H1 (cell line): ENCODE measurements around the gene CLDN34. TPM values are rescaled to one million over a fixed set of nuclear protein-coding genes. Genes with fewer than 3 reads are reported as not detected.

Source experiments
- CTCF ChIA-PET: fragments of 300-600 bp; sonication (Branson Sonifier 250); formaldehyde crosslinking; loops from one replicate; lab custom pipeline; 2021; ENCODE audit not compliant: partially characterized antibody; lab: Charles Lee
- POLR2A ChIA-PET: fragments of 300-600 bp; sonication (Branson Sonifier 250); formaldehyde crosslinking; loops from one replicate; lab custom pipeline; 2021; ENCODE audit warnings: inconsistent platforms; ENCODE audit not compliant: partially characterized antibody; lab: Charles Lee
- DNase-seq, 2 experiments: peaks; one replicate each; pipeline versions ENCODE4 v3.0.0 to v3.0.0-alpha.2; 2010 to 2022; ENCODE audit warnings: low spot score in 2 of 2, low read depth in 1 of 2, mixed read lengths in 1 of 2
- FAIRE-seq: peaks from 2 replicates; lab custom pipeline; 2011; peaks lifted over from hg19 to GRCh38; lab: Jason Lieb, UNC
- H2AFZ ChIP-seq: 2 replicates; pipeline ENCODE4 v1.8.1; 2012; ENCODE audit warnings: low read length, inconsistent platforms
- H2AK5ac ChIP-seq: 2 replicates; pipeline ENCODE4 v1.6.1; 2013; ENCODE audit warnings: low read depth, low read length
- H2BK120ac ChIP-seq: replicated peaks from 2 replicates; pipeline ENCODE3; 2013; ENCODE audit warnings: low read depth, low read length, inconsistent platforms
- H2BK12ac ChIP-seq: 2 replicates; pipeline ENCODE4 v1.6.1; 2013; ENCODE audit warnings: low read depth, low read length
- H2BK15ac ChIP-seq: 2 replicates; pipeline ENCODE4 v1.6.1; 2013; ENCODE audit warnings: low read length
- H2BK20ac ChIP-seq: 2 replicates; pipeline ENCODE4 v1.6.1; 2013; ENCODE audit warnings: low read length
- H2BK5ac ChIP-seq: 2 replicates; pipeline ENCODE4 v1.6.1; 2013; ENCODE audit warnings: low read depth, low read length
- H3K14ac ChIP-seq: 2 replicates; pipeline ENCODE4 v1.6.1; 2013; ENCODE audit warnings: inconsistent platforms; ENCODE audit not compliant: insufficient read length
- H3K18ac ChIP-seq: 2 replicates; pipeline ENCODE4 v1.6.1; 2013; ENCODE audit warnings: low read length; ENCODE audit errors: extremely low read depth
- H3K23ac ChIP-seq: 2 replicates; pipeline ENCODE4 v1.6.1; 2013; ENCODE audit warnings: inconsistent platforms; ENCODE audit not compliant: insufficient read length
- H3K23me2 ChIP-seq: 2 replicates; pipeline ENCODE4 v1.6.1; 2013; ENCODE audit warnings: low read depth, low read length
- H3K27ac ChIP-seq: 2 replicates; pipeline ENCODE4 v1.6.1; 2011; ENCODE audit warnings: low read depth, low read length, inconsistent platforms
- H3K27me3 ChIP-seq, 4 experiments: replicated peaks in 1 of 4; 1 replicate in 1 of 4; 2 replicates in 3 of 4; pipeline versions ENCODE4 v1.6.1 to v1.8.1; 2011 to 2013; ENCODE audit warnings: low read length in 3 of 4, mild to moderate bottlenecking in 3 of 4, inconsistent platforms in 2 of 4, mixed read lengths in 2 of 4, moderate library complexity in 1 of 4; ENCODE audit not compliant: control insufficient read depth in 3 of 4, insufficient read depth in 3 of 4; ENCODE audit errors: extremely low read depth in 1 of 4
- H3K36me3 ChIP-seq, 4 experiments: 2 replicates each; pipeline versions ENCODE4 v1.6.1 to v1.8.1; 2011 to 2013; ENCODE audit warnings: mild to moderate bottlenecking in 4 of 4, low read length in 3 of 4, moderate library complexity in 2 of 4, control low read depth in 1 of 4, inconsistent platforms in 1 of 4; ENCODE audit not compliant: insufficient read depth in 4 of 4, control insufficient read depth in 2 of 4
- H3K4ac ChIP-seq: replicated peaks from 2 replicates; pipeline ENCODE3; 2013; ENCODE audit warnings: low read length, low read depth, mixed read lengths, inconsistent platforms; ENCODE audit not compliant: insufficient read length
- H3K4me1 ChIP-seq, 4 experiments: replicated peaks in 1 of 4; 1 replicate in 1 of 4; 2 replicates in 3 of 4; pipeline versions ENCODE4 v1.6.1 to v1.8.1; 2011 to 2013; ENCODE audit warnings: low read length in 3 of 4, inconsistent platforms in 2 of 4, mixed read lengths in 1 of 4; ENCODE audit not compliant: insufficient read depth in 4 of 4, control insufficient read depth in 3 of 4
- H3K4me2 ChIP-seq, 2 experiments: 2 replicates each; pipeline versions ENCODE4 v1.6.1 to v1.8.1; 2011 to 2013; ENCODE audit warnings: low read depth in 2 of 2, low read length in 2 of 2, control low read depth in 1 of 2, inconsistent platforms in 1 of 2, mild to moderate bottlenecking in 1 of 2; ENCODE audit not compliant: insufficient read depth in 1 of 2
- H3K4me3 ChIP-seq, 4 experiments: fragments of 200-600, 300-600 bp in 1 of 4; sonication (generic), shearing (Covaris generic), sonication (Bioruptor Twin) in 1 of 4; 2 replicates each; pipeline versions ENCODE4 v1.5.1 to v1.8.1; 2011 to 2016; ENCODE audit warnings: low read length in 4 of 4, low read depth in 3 of 4, control low read depth in 2 of 4, inconsistent platforms in 2 of 4, mild to moderate bottlenecking in 2 of 4, mixed read lengths in 1 of 4, moderate library complexity in 1 of 4; ENCODE audit not compliant: insufficient read depth in 2 of 4; ENCODE audit errors: extremely low read depth in 1 of 4
- H3K56ac ChIP-seq: replicated peaks from 2 replicates; pipeline ENCODE3; 2013; ENCODE audit warnings: low read depth, mild to moderate bottlenecking, mixed read lengths, low read length, inconsistent platforms; ENCODE audit not compliant: insufficient read length
- H3K79me1 ChIP-seq: 2 replicates; pipeline ENCODE4 v1.6.1; 2013; ENCODE audit warnings: low read depth, low read length, control low read depth
- H3K79me2 ChIP-seq, 2 experiments: 2 replicates each; pipeline versions ENCODE4 v1.6.1 to v1.8.1; 2012 to 2013; ENCODE audit warnings: low read length in 2 of 2, mild to moderate bottlenecking in 2 of 2, inconsistent platforms in 1 of 2; ENCODE audit not compliant: insufficient read depth in 2 of 2, control insufficient read depth in 1 of 2
- H3K9ac ChIP-seq, 4 experiments: replicated peaks in 1 of 4; 1 replicate in 1 of 4; 2 replicates in 3 of 4; pipeline versions ENCODE4 v1.6.1 to v1.8.1; 2011 to 2013; ENCODE audit warnings: low read depth in 3 of 4, low read length in 3 of 4, control low read depth in 2 of 4, mild to moderate bottlenecking in 2 of 4, moderate library complexity in 2 of 4, inconsistent platforms in 1 of 4; ENCODE audit errors: extremely low read depth in 1 of 4
- H3K9me3 ChIP-seq, 2 experiments: 2 replicates each; pipeline versions ENCODE4 v1.6.1 to v1.8.1; 2012 to 2013; ENCODE audit warnings: mild to moderate bottlenecking in 2 of 2, moderate library complexity in 2 of 2, control low read depth in 1 of 2, inconsistent platforms in 1 of 2, low read depth in 1 of 2, low read length in 1 of 2, mixed read lengths in 1 of 2; ENCODE audit not compliant: insufficient read depth in 2 of 2
- H4K20me1 ChIP-seq, 2 experiments: replicated peaks in 1 of 2; 2 replicates each; pipeline versions ENCODE3 to v1.8.1; 2011 to 2013; ENCODE audit warnings: inconsistent platforms in 2 of 2, low read length in 2 of 2, mild to moderate bottlenecking in 1 of 2; ENCODE audit not compliant: insufficient read depth in 2 of 2, control insufficient read depth in 1 of 2
- H4K5ac ChIP-seq: 2 replicates; pipeline ENCODE4 v1.6.1; 2013; ENCODE audit warnings: low read length, low read depth, mixed read lengths, inconsistent platforms; ENCODE audit not compliant: insufficient read length
- H4K8ac ChIP-seq: 2 replicates; pipeline ENCODE4 v1.8.0; 2013; ENCODE audit warnings: mild to moderate bottlenecking, moderate library complexity, low read length, inconsistent platforms; ENCODE audit not compliant: insufficient read depth; ENCODE audit errors: extremely low read depth
- H4K91ac ChIP-seq: replicated peaks from 2 replicates; pipeline ENCODE3; 2013; ENCODE audit warnings: low read length, mixed read lengths, inconsistent platforms; ENCODE audit not compliant: insufficient read length
- BCL11A ChIP-seq, 2 experiments: IDR thresholded peaks; one replicate each; pipeline ENCODE4 v1.6.1; 2011; ENCODE audit warnings: low read depth in 2 of 2, low read length in 2 of 2, mild to moderate bottlenecking in 2 of 2
- CBX5 ChIP-seq: fragments of 300-800, 300-1000 bp; sonication (generic); IDR thresholded peaks from 2 replicates; pipeline ENCODE4 v1.7.1; 2016; ENCODE audit warnings: antibody characterized with exemption, low read length, low read depth
- CBX8 ChIP-seq: fragments of 300-800, 300-1000 bp; sonication (generic); IDR thresholded peaks from 2 replicates; pipeline ENCODE4 v1.7.1; 2016; ENCODE audit warnings: low read depth, low read length, borderline replicate concordance
- CHD1 ChIP-seq: IDR thresholded peaks from 2 replicates; pipeline ENCODE4 v1.6.1; 2012; ENCODE audit warnings: low read depth, low read length, improper control_type of control experiment
- E2F6 ChIP-seq: IDR thresholded peaks from 2 replicates; pipeline ENCODE4 v1.6.1; 2012; ENCODE audit warnings: inconsistent platforms
- EGR1 ChIP-seq: IDR thresholded peaks from 2 replicates; pipeline ENCODE4 v1.6.1; 2011; ENCODE audit warnings: low read depth, low read length, borderline replicate concordance
- NANOG ChIP-seq: IDR thresholded peaks from 2 replicates; pipeline ENCODE4 v1.6.1; 2011; ENCODE audit warnings: low read length, low read depth, mild to moderate bottlenecking, inconsistent platforms; ENCODE audit not compliant: insufficient read depth, poor library complexity, severe bottlenecking
- RNF2 ChIP-seq: fragments of 200-900, 300-1000 bp; sonication (generic); IDR thresholded peaks from 2 replicates; pipeline ENCODE4 v1.7.1; 2016; ENCODE audit warnings: borderline replicate concordance, low read depth, mild to moderate bottlenecking, antibody characterized with exemption, low read length; ENCODE audit not compliant: poor library complexity, severe bottlenecking; ENCODE audit errors: missing control alignments
- SIN3A ChIP-seq, 2 experiments: IDR thresholded peaks in 1 of 2; conservative IDR thresholded peaks in 1 of 2; 2 replicates each; pipeline ENCODE4 v1.6.1; 2011 to 2012; ENCODE audit warnings: low read length in 2 of 2, improper control_type of control experiment in 1 of 2, low read depth in 1 of 2, mild to moderate bottlenecking in 1 of 2
- SIRT6 ChIP-seq: IDR thresholded peaks from one replicate; pipeline ENCODE4 v1.7.1; 2012; ENCODE audit warnings: low read length, inconsistent platforms
- SP1 ChIP-seq: IDR thresholded peaks from 2 replicates; pipeline ENCODE4 v1.6.1; 2011; ENCODE audit warnings: low read depth, low read length
- SP4 ChIP-seq: IDR thresholded peaks from 2 replicates; pipeline ENCODE4 v1.6.1; 2012; ENCODE audit warnings: low read length, inconsistent platforms
- TCF12 ChIP-seq: IDR thresholded peaks from 2 replicates; pipeline ENCODE4 v1.6.1; 2011; ENCODE audit warnings: low read depth, mild to moderate bottlenecking, low read length
- ZNF274 ChIP-seq: IDR thresholded peaks from 2 replicates; pipeline ENCODE4 v1.7.0; 2012; ENCODE audit warnings: low read length, borderline replicate concordance; ENCODE audit errors: extremely low read depth
- WGBS, 2 experiments: shearing (Covaris generic) in 1 of 2; methylation state at CpG; one replicate each; pipeline versions ENCODE4 v1.1.6 to v1.1.7; 2013 to 2015; ENCODE audit warnings: low lambda C conversion rate in 2 of 2, mixed read lengths in 2 of 2, inconsistent platforms in 1 of 2, low coverage in 1 of 2, missing lambda C conversion rate in 1 of 2; ENCODE audit not compliant: insufficient replicate concordance in 2 of 2, insufficient coverage in 1 of 2, insufficient read length in 1 of 2; ENCODE audit errors: extremely low coverage in 1 of 2, missing lambda C conversion rate in 1 of 2; 5-methylcytosine and 5-hydroxymethylcytosine counted together
- polyA plus RNA-seq, 7 experiments: library from polyadenylated mRNA; depleted of rRNA in 3 of 7; stranded (reverse) in 5 of 7; unstranded in 2 of 7; fragments of >200 nt in 5 of 7; fragments of 200-250 nt in 2 of 7; gene quantifications; 1 replicate in 5 of 7; 2 replicates in 1 of 7; 4 replicates in 1 of 7; pipeline versions ENCODE4 v1.2.1 to v1.2.3, GENCODE V29; 2011 to 2013; ENCODE audit warnings: missing spikeins in 2 of 7, mixed read lengths in 2 of 7
- total RNA-seq: library from RNA; stranded (reverse); fragmentation: NEBNext Ultra II Directional; extraction: Animal tissue kit (Norgen Biotek cat#: 25700); gene quantifications from 2 replicates; pipeline ENCODE4 v1.2.1, GENCODE V29; 2021

CLDN34 gene
- total and polyA plus RNA-seq, 2 of the 8 experiments (the other 6 are each of a cell fraction or from before 2014, with no cell fraction given), result 0.26 to 0.50 TPM

GRCh38 chrX:9926002-9926401 lies 41.2 kb upstream of the CLDN34 start:
- FAIRE-seq (no peak), DNase-seq (no peak)
- H3K56ac ChIP-seq, result no peak overlapping the region
- H3K4me3 ChIP-seq, result no peak overlapping the region
- H2BK5ac ChIP-seq, result no peak overlapping the region
- H4K5ac ChIP-seq, result no peak overlapping the region
- peaks cover 8 to 21% (median 15%) of the 10 kb centered on the region in 4 experiments for H3K4me1 ChIP-seq
- no peak overlapping the region for H3K9ac ChIP-seq
- ChIA-PET POLR2A (no interaction called here), CTCF (no interaction called here)
- peaks cover 0 to 2% of the 10 kb centered on the region in 2 experiments for H4K20me1 ChIP-seq
- no peak overlapping the region for H2AK5ac ChIP-seq
- H3K9me3 ChIP-seq, result no peaks in the 10 kb centered on the region
- no peaks in the 10 kb centered on the region for H3K27me3 ChIP-seq
- 91% methylated on average over 9 of the region's 9 CpGs; no CpG with 5 or more reads in 1 of the 2 experiments for WGBS, 2 experiments
- H3K4me2 ChIP-seq, result no peak overlapping the region
- H3K79me1 ChIP-seq, result no peaks in the 10 kb centered on the region; the same call in 1 of the 2 replicates
- no peak overlapping the region for H2AFZ ChIP-seq
- H3K18ac ChIP-seq, result no peak overlapping the region
- no peaks in the 10 kb centered on the region for H3K36me3 ChIP-seq
- H3K23ac ChIP-seq, result no peak overlapping the region
- no peak overlapping the region for H4K91ac ChIP-seq
- 0 out of 2 replicates have a peak overlapping the region, but pooled peaks have one; percentile 72 for H2BK20ac ChIP-seq
- peaks cover 6% of the 10 kb centered on the region for H3K23me2 ChIP-seq
- no peak overlapping the region for H3K14ac ChIP-seq
- no peak overlapping the region for H2BK12ac ChIP-seq
- H3K79me2 ChIP-seq, result peaks cover 4 to 5% of the 10 kb centered on the region in 2 experiments; a peak in 3 of 4 replicates
- H2BK120ac ChIP-seq, result no peak overlapping the region
- no peak overlapping the region for H2BK15ac ChIP-seq
- no peak overlapping the region for H3K4ac ChIP-seq
- no peak overlapping the region for H3K27ac ChIP-seq
- no peak overlapping the region for H4K8ac ChIP-seq
- TF ChIP-seq TCF12, result no peak
- TF ChIP-seq EGR1, result no peak
- no peak for TF ChIP-seq ZNF274
- no peak for TF ChIP-seq CHD1
- no peak for TF ChIP-seq SP1
- TF ChIP-seq CBX5, result no peak
- no peak for TF ChIP-seq SP4
- TF ChIP-seq SIN3A (conservative IDR thresholded peaks at IDR 0.05 in 1 of 2, IDR thresholded peaks at IDR 0.05 in 1 of 2; ENCODE audit: low read depth in 1 of 2, low read length in 2 of 2), result no peak
- no peak for TF ChIP-seq BCL11A (IDR thresholded peaks at IDR 0.05; ENCODE audit: low read depth in 2 of 2, low read length in 2 of 2)
- no peak for TF ChIP-seq SIRT6
- no peak for TF ChIP-seq NANOG
- no peak for TF ChIP-seq CBX8
- no peak for TF ChIP-seq E2F6
- no peak for TF ChIP-seq RNF2
